Fibroblast of skin of left quadriceps (primary cell): ENCODE results near the gene TMEM176A.

Experiments used
- DNase-seq, 2 experiments: peaks; one replicate each; pipeline ENCODE4 v3.0.0-alpha.2; 2013; ENCODE audit warnings: low read depth in 2 of 2

The TMEM176A gene

GRCh38 chr7:150848561-150849115 lies 48.1 kb downstream of the TMEM176A start:
- no peak for DNase-seq

GRCh38 chr7:150849204-150849775 lies 48.7 kb downstream of the TMEM176A start:
- no peak for DNase-seq

DNA sequence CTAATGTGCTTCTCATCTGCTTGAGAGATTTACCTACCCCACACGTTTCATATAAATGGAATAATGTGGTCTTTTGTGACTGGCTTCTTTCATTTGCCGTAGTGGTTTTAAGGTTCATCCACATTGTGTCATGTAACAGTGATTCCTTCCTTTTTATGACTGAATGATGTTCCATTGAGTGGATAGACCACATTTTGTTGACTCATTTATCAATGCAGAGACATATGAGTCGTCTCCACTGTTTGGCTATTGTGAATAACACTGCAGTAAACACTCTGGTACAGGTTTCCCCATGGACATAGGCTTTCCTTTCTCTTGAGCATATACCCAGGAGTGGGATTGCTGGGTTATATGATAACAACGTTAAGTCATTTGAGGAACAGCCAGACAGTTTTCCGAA lies 49.7 kb downstream of the TMEM176A start:
- DNase-seq = no peak

GRCh38 chr7:150851492-150852370 lies 51.2 kb downstream of the TMEM176A start:
- DNase-seq = no peak

DNA sequence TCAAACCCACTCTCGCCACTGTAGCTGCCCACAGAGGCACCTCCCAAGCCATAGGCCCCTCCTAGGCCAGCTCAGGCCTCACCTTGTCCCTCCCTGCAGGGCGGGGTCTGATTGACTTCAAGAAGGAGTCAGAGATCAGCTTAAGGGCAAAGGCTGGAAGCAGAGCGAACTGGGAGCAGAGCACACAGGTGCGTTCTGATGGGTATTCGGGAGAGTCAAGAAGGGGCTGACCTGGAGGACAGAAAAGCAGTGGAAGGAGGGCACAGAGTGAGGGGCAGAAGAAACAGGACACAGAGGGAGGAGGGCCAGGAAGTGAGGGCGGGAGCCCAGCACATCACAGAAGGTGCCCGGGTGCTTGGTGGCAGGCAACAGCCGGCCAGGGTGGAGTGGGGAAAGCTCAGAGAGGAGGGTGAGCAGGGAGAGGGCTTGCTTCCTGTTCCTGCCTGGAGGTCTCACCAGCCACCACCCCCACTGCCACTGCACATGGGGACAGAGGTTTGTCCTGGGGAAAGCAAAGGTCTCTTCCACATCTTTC lies 51.9 kb downstream of the TMEM176A start, which contains the start of gene AOC1:
Gene AOC1, plus strand, starts transcription at position 147 of the 535 bp plus-strand sequence. CDS start 3,954 bp downstream, outside the sequence.
- no peak for DNase-seq

DNA sequence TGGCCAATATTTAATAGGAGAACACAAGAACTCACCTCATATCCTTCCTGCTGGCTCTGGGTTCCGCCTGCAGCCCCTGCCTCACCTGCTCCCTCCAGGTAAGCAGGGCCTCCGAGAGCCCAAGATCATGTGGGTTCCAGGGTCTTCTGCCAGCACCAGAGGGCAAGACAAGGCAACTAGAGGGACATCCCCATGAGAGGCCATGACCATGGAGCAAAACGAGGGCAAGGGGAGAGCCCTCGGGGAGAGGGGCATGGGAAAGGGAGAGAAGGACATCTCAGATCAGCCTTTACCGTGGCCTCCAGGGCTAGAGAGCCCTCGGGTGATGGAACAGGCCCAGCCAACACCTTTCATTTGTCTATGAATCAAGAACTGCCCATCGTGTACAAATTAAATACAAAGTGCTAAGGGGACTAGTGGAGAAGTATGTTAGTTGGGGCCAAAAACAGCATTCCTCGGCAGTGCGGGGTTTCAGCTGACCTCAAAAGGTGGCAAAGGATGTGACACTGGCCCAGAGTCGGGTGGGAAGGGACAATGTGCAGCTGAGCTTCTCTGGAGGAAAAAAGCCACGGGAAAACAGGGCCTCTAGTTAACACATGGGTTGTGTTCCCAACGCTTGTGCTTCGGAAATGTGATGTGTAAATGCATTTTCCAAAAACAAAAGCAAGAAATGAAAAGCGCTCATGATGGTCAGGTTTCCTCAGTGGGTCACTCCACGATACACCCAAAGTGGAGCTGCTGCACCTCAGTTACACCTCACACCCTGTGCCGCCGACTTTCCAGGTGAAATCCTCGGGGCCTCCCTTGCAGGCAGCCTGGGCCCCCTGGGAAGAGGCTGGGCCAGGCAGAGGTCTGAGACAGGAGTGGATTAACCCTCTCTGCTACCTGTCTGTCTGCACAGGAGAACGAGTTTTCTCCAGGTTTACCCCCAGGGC lies 53.8 kb downstream of the TMEM176A start:
- DNase-seq = no peak
